Adrenal gland (tissue), 12 donors: ENCODE results near the gene CDH4. TPM values are rescaled to one million over a fixed set of nuclear protein-coding genes. Genes with fewer than 3 reads are reported as not detected.

ENCODE experiments used
- DNase-seq, 7 donors: peaks; one replicate each; pipeline ENCODE4 v3.0.0-alpha.2; 2019 to 2020
- H3K27ac ChIP-seq, 5 donors: fragments of 200-600 bp; sonication (generic) in 4 of 5; 1 replicate in 3 of 5; 2 replicates in 2 of 5; pipeline versions ENCODE4 v1.5.1 to v1.8.0; 2016 to 2020; ENCODE audit warnings: mild to moderate bottlenecking in 1 of 5
- H3K27me3 ChIP-seq: fragments of 200-600 bp; 2 replicates; pipeline ENCODE4 v1.8.0; 2021
- H3K36me3 ChIP-seq, 2 donors: fragments of 200-600 bp; replicated peaks in 1 of 2; 1 replicate in 1 of 2; 2 replicates in 1 of 2; pipeline versions ENCODE4 v1.5.1 to v1.8.0; 2018 to 2022
- H3K4me1 ChIP-seq, 2 donors: fragments of 200-600 bp; replicated peaks in 1 of 2; 1 replicate in 1 of 2; 2 replicates in 1 of 2; pipeline versions ENCODE4 v1.5.1 to v1.8.0; 2018 to 2021
- H3K4me3 ChIP-seq, 4 donors: fragments of 200-600 bp; sonication (generic) in 3 of 4; one replicate each; pipeline ENCODE4 v1.5.1; 2016 to 2018
- H3K9me3 ChIP-seq, 3 donors: fragments of 200-600 bp; sonication (generic) in 1 of 3; replicated peaks in 1 of 3; 1 replicate in 2 of 3; 2 replicates in 1 of 3; pipeline versions ENCODE4 v1.5.1 to v1.8.0; 2016 to 2021
- POLR2A ChIP-seq, 2 donors: fragments of 450-650 bp; IDR thresholded peaks; one replicate each; pipeline ENCODE4 v1.6.1; 2017; ENCODE audit warnings: antibody characterized with exemption in 2 of 2, mild to moderate bottlenecking in 2 of 2, moderate library complexity in 1 of 2
- WGBS, 4 donors: extraction: QIAGEN DNeasy Blood & Tissue Kit in 2 of 4; methylation state at CpG; one replicate each; pipeline versions ENCODE4 v1.1.5 to v1.1.7; 2013 to 2017; 5-methylcytosine and 5-hydroxymethylcytosine counted together
- intact Hi-C, 2 donors: fragments of 100-400 bp; cut with DNase I; formaldehyde crosslinking; loops; one replicate each; pipeline versions ENCODE4 v1.14.1 to v1.15.0; 2022 to 2023
- polyA plus RNA-seq, 3 donors: library from polyadenylated mRNA; stranded (reverse); fragments of 200-250 nt in 2 of 3; fragments of 350-450 nt in 1 of 3; fragmentation: Illumina TruSeq in 1 of 3; extraction: RNeasy Lipid Tissue Mini Kit (QIAGEN cat#74804) in 1 of 3; gene quantifications; one replicate each; pipeline ENCODE4 v1.2.3, GENCODE V29; 2013 to 2014
- total RNA-seq, 9 donors: library from RNA; depleted of rRNA in 4 of 9; stranded (reverse); fragments of >200 nt in 4 of 9; fragments of 120-200 nt in 1 of 9; fragmentation: NEBNext Ultra II Directional in 1 of 9; extraction: Animal tissue kit (Norgen Biotek cat#: 25700) in 1 of 9; gene quantifications; one replicate each; pipeline versions ENCODE4 v1.1.0 to v1.2.4, GENCODE V29; 2013 to 2023
- TF ChIP-seq, protein P1 (sequence below), 6 experiments: fragments of 450-650 bp in 4 of 6; fragments of 200-600 bp in 2 of 6; sonication (generic) in 1 of 6; IDR thresholded peaks; 1 replicate in 5 of 6; 2 replicates in 1 of 6; pipeline versions ENCODE4 v1.5.1 to v1.8.0; 2016 to 2021; ENCODE audit warnings: antibody characterized with exemption in 6 of 6, mild to moderate bottlenecking in 2 of 6, moderate library complexity in 1 of 6
- donor health status: healthy with polysubstance abuse.
- donor health status: Bipolar disorder and iron deficiency.
- donor health status: DM: yes; HTN: yes; CAD: no.
- donor health status: DM: no; HTN: no; CAD: no.
- donor health status: DM: no; HTN: no; CAD: no.
- donor health status: DM: yes; HTN: yes; CAD: no.

The CDH4 gene
- total and polyA plus RNA-seq, 12 donors = 0.08 to 0.53 (median 0.20) TPM; not detected in 3

- WGBS, 4 donors = 88 to 93% (median 91%) methylated on average over 9 to 17 of the region's 17 CpGs
- Histone ChIP-seq H3K4me3 (no peak overlapping the region), H3K27ac (no peak overlapping the region), H3K4me1 (no peaks in the 10 kb centered on the region), H3K9me3 (no peaks in the 10 kb centered on the region), H3K36me3 (no peaks in the 10 kb centered on the region), H3K27me3 (no peaks in the 10 kb centered on the region)
- DNase-seq = no peak
- intact Hi-C loops = no loop called here
- TF ChIP-seq, protein P1, sequence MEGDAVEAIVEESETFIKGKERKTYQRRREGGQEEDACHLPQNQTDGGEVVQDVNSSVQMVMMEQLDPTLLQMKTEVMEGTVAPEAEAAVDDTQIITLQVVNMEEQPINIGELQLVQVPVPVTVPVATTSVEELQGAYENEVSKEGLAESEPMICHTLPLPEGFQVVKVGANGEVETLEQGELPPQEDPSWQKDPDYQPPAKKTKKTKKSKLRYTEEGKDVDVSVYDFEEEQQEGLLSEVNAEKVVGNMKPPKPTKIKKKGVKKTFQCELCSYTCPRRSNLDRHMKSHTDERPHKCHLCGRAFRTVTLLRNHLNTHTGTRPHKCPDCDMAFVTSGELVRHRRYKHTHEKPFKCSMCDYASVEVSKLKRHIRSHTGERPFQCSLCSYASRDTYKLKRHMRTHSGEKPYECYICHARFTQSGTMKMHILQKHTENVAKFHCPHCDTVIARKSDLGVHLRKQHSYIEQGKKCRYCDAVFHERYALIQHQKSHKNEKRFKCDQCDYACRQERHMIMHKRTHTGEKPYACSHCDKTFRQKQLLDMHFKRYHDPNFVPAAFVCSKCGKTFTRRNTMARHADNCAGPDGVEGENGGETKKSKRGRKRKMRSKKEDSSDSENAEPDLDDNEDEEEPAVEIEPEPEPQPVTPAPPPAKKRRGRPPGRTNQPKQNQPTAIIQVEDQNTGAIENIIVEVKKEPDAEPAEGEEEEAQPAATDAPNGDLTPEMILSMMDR (IDR thresholded peaks at IDR 0.05) = no peak
- TF ChIP-seq POLR2A (IDR thresholded peaks at IDR 0.05) = no peak
Measured at GRCh38 chr20:61844621-61845020, 592.6 kb downstream of the CDH4 start.

DNA sequence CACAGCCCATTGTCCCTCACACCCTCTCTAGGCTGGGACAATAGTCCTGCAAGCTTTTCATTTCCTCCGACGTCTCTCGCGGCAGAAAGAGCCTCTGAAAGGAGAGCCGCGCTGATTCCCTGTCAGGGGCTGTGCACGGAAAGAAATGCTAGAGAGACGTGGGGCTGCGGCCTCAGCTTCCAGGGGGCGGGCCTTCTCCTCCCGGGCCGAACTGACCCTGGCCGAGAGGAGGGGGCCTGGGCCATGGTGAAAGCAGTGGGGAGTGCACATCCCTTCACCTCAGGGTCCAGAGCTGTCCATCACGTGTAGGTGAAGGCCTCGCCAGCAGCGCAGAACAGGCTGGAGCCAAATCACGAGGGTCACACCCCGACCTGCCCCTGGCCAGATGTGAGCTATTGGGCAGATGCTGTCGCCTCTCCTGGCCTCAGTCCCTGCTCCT, 593.2 kb downstream of the CDH4 start:
- TF ChIP-seq, protein P1 (IDR thresholded peaks at IDR 0.05) = no peak
- H3K4me1 ChIP-seq = no peaks in the 10 kb centered on the region
- H3K36me3 ChIP-seq = no peaks in the 10 kb centered on the region
- H3K27me3 ChIP-seq = no peaks in the 10 kb centered on the region
- intact Hi-C loops = no loop called here
- no peak for DNase-seq
- no peaks in the 10 kb centered on the region for H3K9me3 ChIP-seq
- H3K4me3 ChIP-seq = no peak overlapping the region
- 33 to 68% (median 52%) methylated on average over 11 to 19 of the region's 19 CpGs for WGBS, 4 donors
- H3K27ac ChIP-seq = no peak overlapping the region

DNA sequence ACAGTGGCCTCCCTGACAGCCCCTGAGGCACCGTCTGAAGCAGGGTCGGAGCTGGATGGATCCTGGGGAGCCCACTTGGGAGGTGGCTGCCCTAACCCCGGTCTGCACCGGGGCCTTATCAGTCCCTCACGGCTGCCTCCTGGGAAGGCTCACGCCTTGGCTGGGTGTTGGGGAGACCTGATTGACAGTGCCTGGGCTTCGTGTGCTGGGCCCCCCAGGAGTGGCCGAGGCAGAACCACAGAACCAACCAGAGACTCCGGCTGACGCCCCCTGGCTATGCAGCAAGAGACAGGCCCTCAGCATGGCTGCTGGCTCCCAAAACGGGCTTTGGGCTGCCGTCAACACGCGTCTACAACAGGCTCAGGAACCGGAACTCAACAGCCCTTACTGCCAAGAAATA, 594.0 kb downstream of the CDH4 start:
- 82 to 86% (median 84%) methylated on average over 7 to 15 of the region's 15 CpGs for WGBS, 4 donors
- intact Hi-C loops = no loop called here
- Histone ChIP-seq H3K36me3 (no peaks in the 10 kb centered on the region), H3K4me3 (no peak overlapping the region), H3K27ac (no peak overlapping the region), H3K4me1 (no peaks in the 10 kb centered on the region), H3K9me3 (no peaks in the 10 kb centered on the region), H3K27me3 (no peaks in the 10 kb centered on the region)
- TF ChIP-seq, protein P1 (IDR thresholded peaks at IDR 0.05) = no peak
- no peak for TF ChIP-seq POLR2A (IDR thresholded peaks at IDR 0.05)
- DNase-seq = no peak

- no peaks in the 10 kb centered on the region for H3K4me1 ChIP-seq
- H3K36me3 ChIP-seq = no peaks in the 10 kb centered on the region
- H3K9me3 ChIP-seq = no peaks in the 10 kb centered on the region
- no peak overlapping the region for H3K27ac ChIP-seq
- 74 to 86% (median 81%) methylated on average over 10 to 11 of the region's 11 CpGs for WGBS, 4 donors
- no peak overlapping the region for H3K4me3 ChIP-seq
- intact Hi-C loops = no loop called here
- no peak for DNase-seq
- H3K27me3 ChIP-seq = no peaks in the 10 kb centered on the region
- TF ChIP-seq, protein P1 (IDR thresholded peaks at IDR 0.05) = no peak
- TF ChIP-seq POLR2A (IDR thresholded peaks at IDR 0.05) = no peak
Measured at GRCh38 chr20:61846741-61847419, 594.8 kb downstream of the CDH4 start.
